ENCODE data around the gene TBX15. TPM values are rescaled to one million over a fixed set of nuclear protein-coding genes. Genes with fewer than 3 reads are reported as not detected.

TBX15 gene
- total RNA-seq, 1 experiment from 2014 or later, result 0.32 TPM

GRCh38 chr1:118992868-118993699 is 4.9 kb upstream of the TBX15 start:
- Histone ChIP-seq H3K9me3 (ENCODE audit: low read depth, low read length, poor library complexity, severe bottlenecking) (no peaks in the 10 kb centered on the region), H3K36me3 (ENCODE audit: insufficient read depth, low read length, poor library complexity, severe bottlenecking) (no peaks in the 10 kb centered on the region), H3K4me3 (ENCODE audit: low read depth, low read length, poor library complexity, severe bottlenecking) (no peak overlapping the region), H3K27ac (ENCODE audit: low read depth, low read length, poor library complexity, severe bottlenecking) (no peak overlapping the region), H3K4me1 (ENCODE audit: insufficient read depth, low read length, poor library complexity, severe bottlenecking) (no peaks in the 10 kb centered on the region), H3K27me3 (replicated peaks; ENCODE audit: insufficient read depth, low read depth, low read length, poor library complexity) (peaks cover 5% of the 10 kb centered on the region)
- POLR2A ChIA-PET (ENCODE audit: low non-redundant PET), result no interaction called here
- TF ChIP-seq EZH2 (IDR thresholded peaks at IDR 0.05; ENCODE audit: borderline replicate concordance, low read depth, low read length, poor library complexity, severe bottlenecking), result no peak
- TF ChIP-seq CTCF (conservative IDR thresholded peaks at IDR 0.05; ENCODE audit: low read depth, low read length), result no peak
- CTCF ChIA-PET, result no interaction called here
- no TSS peak for BruUV-seq (replicated peaks)
- no peak for DNase-seq (ENCODE audit: low spot score)
- intact Hi-C loops (cut with micrococcal nuclease; ENCODE audit: unreplicated experiment), result no loop called here

- ChIA-PET CTCF (no interaction called here), POLR2A (ENCODE audit: low non-redundant PET) (no interaction called here)
- no peak for DNase-seq (ENCODE audit: low spot score)
- no TSS peak for BruUV-seq (replicated peaks)
- no peaks in the 10 kb centered on the region for H3K9me3 ChIP-seq (ENCODE audit: low read depth, low read length, poor library complexity, severe bottlenecking)
- H3K4me3 ChIP-seq (ENCODE audit: low read depth, low read length, poor library complexity, severe bottlenecking), result no peak overlapping the region
- TF ChIP-seq CTCF (conservative IDR thresholded peaks at IDR 0.05; ENCODE audit: low read depth, low read length), result no peak
- no peak for TF ChIP-seq EZH2 (IDR thresholded peaks at IDR 0.05; ENCODE audit: borderline replicate concordance, low read depth, low read length, poor library complexity, severe bottlenecking)
- H3K4me1 ChIP-seq (ENCODE audit: insufficient read depth, low read length, poor library complexity, severe bottlenecking), result peaks cover 2% of the 10 kb centered on the region
- H3K27ac ChIP-seq (ENCODE audit: low read depth, low read length, poor library complexity, severe bottlenecking), result no peak overlapping the region
- H3K27me3 ChIP-seq (replicated peaks; ENCODE audit: insufficient read depth, low read depth, low read length, poor library complexity), result peaks cover 13% of the 10 kb centered on the region
- H3K36me3 ChIP-seq (ENCODE audit: insufficient read depth, low read length, poor library complexity, severe bottlenecking), result no peaks in the 10 kb centered on the region
- intact Hi-C loops (cut with micrococcal nuclease; ENCODE audit: unreplicated experiment), result no loop called here
Measured at GRCh38 chr1:118992237-118992825, 4.2 kb upstream of the TBX15 start.

DNA sequence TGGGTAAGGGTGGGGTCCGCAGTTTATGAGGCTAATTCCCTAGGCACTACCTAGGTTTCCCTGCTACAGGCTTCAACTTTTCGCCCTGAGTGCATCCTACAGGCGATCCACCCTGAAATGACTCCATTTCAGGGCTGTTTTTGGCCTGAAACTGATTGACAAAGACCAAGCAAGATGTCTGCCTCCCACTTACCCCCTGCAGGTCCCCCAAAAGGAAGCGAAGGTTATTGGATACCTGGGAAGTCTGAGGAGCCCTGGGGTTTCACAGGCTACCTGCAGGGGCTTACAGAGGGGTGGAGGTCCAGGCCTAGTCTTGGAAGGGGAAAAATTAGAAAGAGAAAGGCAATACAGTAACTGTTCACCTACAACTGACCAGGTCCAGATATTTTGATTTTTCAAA is 3.3 kb upstream of the TBX15 start:
- H3K4me1 ChIP-seq (ENCODE audit: insufficient read depth, low read length, poor library complexity, severe bottlenecking), result peaks cover 4% of the 10 kb centered on the region
- H3K4me3 ChIP-seq (ENCODE audit: low read depth, low read length, poor library complexity, severe bottlenecking), result no peak overlapping the region
- no peaks in the 10 kb centered on the region for H3K9me3 ChIP-seq (ENCODE audit: low read depth, low read length, poor library complexity, severe bottlenecking)
- no peak overlapping the region for H3K27ac ChIP-seq (ENCODE audit: low read depth, low read length, poor library complexity, severe bottlenecking)
- H3K36me3 ChIP-seq (ENCODE audit: insufficient read depth, low read length, poor library complexity, severe bottlenecking), result no peaks in the 10 kb centered on the region
- intact Hi-C loops (cut with micrococcal nuclease; ENCODE audit: unreplicated experiment), result no loop called here
- POLR2A ChIA-PET (ENCODE audit: low non-redundant PET), result no interaction called here
- CTCF ChIA-PET, result no interaction called here
- no peak for TF ChIP-seq CTCF (conservative IDR thresholded peaks at IDR 0.05; ENCODE audit: low read depth, low read length)
- no peak for TF ChIP-seq EZH2 (IDR thresholded peaks at IDR 0.05; ENCODE audit: borderline replicate concordance, low read depth, low read length, poor library complexity, severe bottlenecking)
- BruUV-seq (replicated peaks), result no TSS peak
- peaks cover 21% of the 10 kb centered on the region for H3K27me3 ChIP-seq (replicated peaks; ENCODE audit: insufficient read depth, low read depth, low read length, poor library complexity)
- no peak for DNase-seq (ENCODE audit: low spot score)

Measured in A673 (cell line).